Measurements from ENCODE around the gene TCAP. TPM values are rescaled to one million over a fixed set of nuclear protein-coding genes. Genes with fewer than 3 reads are reported as not detected.

Gene TCAP
- total RNA-seq, 1 donor from 2014 or later, result 4,965 TPM

GRCh38 chr17:39662551-39663339, 2.4 kb upstream of the TCAP start:
- ATAC-seq (no peak), DNase-seq (peak; percentile 58)
- intact Hi-C loops (cut with micrococcal nuclease), result no loop called here

- DNase-seq (no peak), ATAC-seq (no peak)
- intact Hi-C loops (cut with micrococcal nuclease), result no loop called here
These were observed 1.8 kb upstream of the TCAP start for GRCh38 chr17:39663340-39663687.

GRCh38 chr17:39663688-39664580, 1.2 kb upstream of the TCAP start:
- peak; percentile 76 for DNase-seq
- ATAC-seq, result peak; percentile 9
- intact Hi-C loops (cut with micrococcal nuclease), result no loop called here

DNA sequence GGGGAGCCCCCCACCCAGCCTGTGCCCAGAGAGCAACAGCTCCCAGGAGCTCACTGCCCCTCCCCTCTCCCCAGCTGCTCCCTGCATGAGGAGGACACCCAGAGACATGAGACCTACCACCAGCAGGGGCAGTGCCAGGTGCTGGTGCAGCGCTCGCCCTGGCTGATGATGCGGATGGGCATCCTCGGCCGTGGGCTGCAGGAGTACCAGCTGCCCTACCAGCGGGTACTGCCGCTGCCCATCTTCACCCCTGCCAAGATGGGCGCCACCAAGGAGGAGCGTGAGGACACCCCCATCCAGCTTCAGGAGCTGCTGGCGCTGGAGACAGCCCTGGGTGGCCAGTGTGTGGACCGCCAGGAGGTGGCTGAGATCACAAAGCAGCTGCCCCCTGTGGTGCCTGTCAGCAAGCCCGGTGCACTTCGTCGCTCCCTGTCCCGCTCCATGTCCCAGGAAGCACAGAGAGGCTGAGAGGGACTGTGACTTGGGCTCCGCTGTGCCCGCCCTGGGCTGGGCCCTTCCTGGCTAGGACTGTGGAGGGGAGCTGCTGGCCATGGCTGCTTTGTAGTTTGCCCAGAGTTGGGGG, 584 bp downstream of the TCAP start:
- intact Hi-C loops (cut with micrococcal nuclease), result no loop called here
- ATAC-seq (peak; percentile 1), DNase-seq (peak; percentile 62)

GRCh38 chr17:39666231-39666600, 1.1 kb downstream of the TCAP start:
- DNase-seq, result no peak
- ATAC-seq, result no peak
- intact Hi-C loops (cut with micrococcal nuclease), result no loop called here

GRCh38 chr17:39666601-39667261, 1.6 kb downstream of the TCAP start:
- peak; percentile 48 for ATAC-seq
- DNase-seq, result peak; percentile 88
- intact Hi-C loops (cut with micrococcal nuclease), result no loop called here

GRCh38 chr17:39667262-39667944, 2.3 kb downstream of the TCAP start:
- intact Hi-C loops (cut with micrococcal nuclease), result no loop called here
- DNase-seq (peak; percentile 79), ATAC-seq (peak; percentile 14)

GRCh38 chr17:39667945-39668924, 3.1 kb downstream of the TCAP start, which contains the start of gene PNMT:
PNMT (plus strand) TSS chr17:39668453; CDS start chr17:39668476, 23 bp downstream.
- ATAC-seq, result peak; percentile 3
- peak; percentile 90 for DNase-seq
- intact Hi-C loops (cut with micrococcal nuclease), result no loop called here

- ATAC-seq, result no peak
- intact Hi-C loops (cut with micrococcal nuclease), result no loop called here
- DNase-seq, result no peak
These were observed 5.0 kb downstream of the TCAP start for GRCh38 chr17:39669897-39670735.

GRCh38 chr17:39670746-39671145, 5.6 kb downstream of the TCAP start:
- DNase-seq (no peak), ATAC-seq (no peak)
- intact Hi-C loops (cut with micrococcal nuclease), result no loop called here

GRCh38 chr17:39671651-39672521, 6.7 kb downstream of the TCAP start:
- DNase-seq (peak; percentile 89), ATAC-seq (peak; percentile 29)
- intact Hi-C loops (cut with micrococcal nuclease), result no loop called here

GRCh38 chr17:39672522-39673334, 7.6 kb downstream of the TCAP start:
- DNase-seq (peak; percentile 23), ATAC-seq (no peak)
- intact Hi-C loops (cut with micrococcal nuclease), result no loop called here

DNA sequence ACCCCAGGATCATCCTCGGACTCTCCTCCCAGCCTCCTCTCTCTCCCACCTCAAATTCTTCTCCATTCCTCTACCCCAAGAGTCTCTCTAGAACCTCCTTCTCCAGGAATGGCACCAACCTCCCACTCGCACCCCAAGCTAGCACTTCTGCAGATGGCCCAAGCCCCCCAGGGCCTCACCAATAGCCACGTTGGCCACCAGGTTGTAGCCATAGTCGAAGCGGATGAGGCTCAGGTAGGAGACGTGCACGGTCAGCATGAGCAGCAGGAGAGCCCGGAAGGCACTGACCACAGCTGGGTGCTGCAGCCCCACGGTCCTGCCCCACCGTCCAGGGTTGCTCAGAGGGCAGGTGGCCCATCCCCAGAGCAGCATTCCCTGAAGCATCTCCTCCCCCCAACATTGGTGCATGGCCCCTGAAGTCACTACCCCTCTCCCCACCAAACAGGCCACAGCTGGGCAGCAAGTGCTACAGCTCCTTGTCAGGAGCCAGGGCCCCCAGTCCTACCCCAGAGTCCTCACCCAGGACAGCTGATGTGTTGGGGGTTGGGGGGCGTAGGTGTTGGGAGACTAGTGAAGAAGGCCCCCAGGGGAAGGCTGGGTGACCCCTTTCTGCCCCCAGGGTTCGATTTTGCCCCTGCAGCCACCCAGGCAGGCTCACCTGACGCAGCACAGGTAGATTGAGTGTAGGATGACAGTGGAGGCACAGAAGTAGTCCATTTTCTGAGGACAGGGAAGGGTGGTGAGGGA, 8.4 kb downstream of the TCAP start:
- ATAC-seq (no peak), DNase-seq (no peak)
- intact Hi-C loops (cut with micrococcal nuclease), result no loop called here

GRCh38 chr17:39674179-39674578, 9.0 kb downstream of the TCAP start:
- no peak for DNase-seq
- ATAC-seq, result no peak
- intact Hi-C loops (cut with micrococcal nuclease), result no loop called here

Data from left ventricle myocardium superior (tissue), 1 donor.